ENCODE results near the gene ARL5A. TPM values are rescaled to one million over a fixed set of nuclear protein-coding genes. Genes with fewer than 3 reads are reported as not detected.
A peak's percentile ranks its signal among the peaks of the same experiment; 100 is the strongest.

Gene ARL5A
- total and polyA plus RNA-seq, 9 of the 15 experiments (the other 6 are each of a cell fraction or from before 2014, with no cell fraction given) = 16.3 to 117 (median 88.4) TPM

DNA sequence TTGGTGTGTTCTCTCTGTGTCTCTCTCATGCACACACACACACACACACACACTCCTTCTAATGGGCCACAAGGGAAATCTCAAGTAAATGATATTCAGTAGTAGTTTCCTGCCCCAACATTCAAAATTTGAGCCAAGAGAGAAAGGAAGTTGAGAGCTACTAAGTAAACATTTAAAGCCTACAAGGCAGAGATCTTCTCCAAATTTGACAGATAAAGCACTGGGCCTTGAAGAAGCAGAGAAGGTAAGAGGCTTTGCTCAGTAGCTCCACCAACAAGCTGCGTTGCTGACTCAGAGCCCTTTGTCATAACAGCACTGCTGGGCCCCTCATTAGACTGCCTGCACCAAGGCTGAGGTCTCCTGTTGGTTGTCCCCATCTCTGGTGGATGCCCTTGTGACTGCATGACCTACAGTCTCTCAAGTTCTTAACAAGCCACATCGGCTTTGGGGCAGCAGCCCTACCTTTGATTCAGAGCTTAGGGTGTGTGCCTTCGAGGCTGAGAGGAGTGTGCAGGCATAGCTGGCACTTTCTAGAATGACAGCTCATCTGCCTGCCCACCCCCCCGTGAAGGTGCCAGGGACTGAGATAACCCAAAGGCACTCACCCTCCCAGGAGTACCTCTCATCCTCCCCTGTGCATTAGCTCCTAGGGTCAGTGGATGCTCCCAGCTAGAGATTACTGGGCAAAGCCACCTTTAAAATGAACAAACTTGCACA lies 61.6 kb downstream of the ARL5A start (continued):
- TF ChIP-seq, protein P1, sequence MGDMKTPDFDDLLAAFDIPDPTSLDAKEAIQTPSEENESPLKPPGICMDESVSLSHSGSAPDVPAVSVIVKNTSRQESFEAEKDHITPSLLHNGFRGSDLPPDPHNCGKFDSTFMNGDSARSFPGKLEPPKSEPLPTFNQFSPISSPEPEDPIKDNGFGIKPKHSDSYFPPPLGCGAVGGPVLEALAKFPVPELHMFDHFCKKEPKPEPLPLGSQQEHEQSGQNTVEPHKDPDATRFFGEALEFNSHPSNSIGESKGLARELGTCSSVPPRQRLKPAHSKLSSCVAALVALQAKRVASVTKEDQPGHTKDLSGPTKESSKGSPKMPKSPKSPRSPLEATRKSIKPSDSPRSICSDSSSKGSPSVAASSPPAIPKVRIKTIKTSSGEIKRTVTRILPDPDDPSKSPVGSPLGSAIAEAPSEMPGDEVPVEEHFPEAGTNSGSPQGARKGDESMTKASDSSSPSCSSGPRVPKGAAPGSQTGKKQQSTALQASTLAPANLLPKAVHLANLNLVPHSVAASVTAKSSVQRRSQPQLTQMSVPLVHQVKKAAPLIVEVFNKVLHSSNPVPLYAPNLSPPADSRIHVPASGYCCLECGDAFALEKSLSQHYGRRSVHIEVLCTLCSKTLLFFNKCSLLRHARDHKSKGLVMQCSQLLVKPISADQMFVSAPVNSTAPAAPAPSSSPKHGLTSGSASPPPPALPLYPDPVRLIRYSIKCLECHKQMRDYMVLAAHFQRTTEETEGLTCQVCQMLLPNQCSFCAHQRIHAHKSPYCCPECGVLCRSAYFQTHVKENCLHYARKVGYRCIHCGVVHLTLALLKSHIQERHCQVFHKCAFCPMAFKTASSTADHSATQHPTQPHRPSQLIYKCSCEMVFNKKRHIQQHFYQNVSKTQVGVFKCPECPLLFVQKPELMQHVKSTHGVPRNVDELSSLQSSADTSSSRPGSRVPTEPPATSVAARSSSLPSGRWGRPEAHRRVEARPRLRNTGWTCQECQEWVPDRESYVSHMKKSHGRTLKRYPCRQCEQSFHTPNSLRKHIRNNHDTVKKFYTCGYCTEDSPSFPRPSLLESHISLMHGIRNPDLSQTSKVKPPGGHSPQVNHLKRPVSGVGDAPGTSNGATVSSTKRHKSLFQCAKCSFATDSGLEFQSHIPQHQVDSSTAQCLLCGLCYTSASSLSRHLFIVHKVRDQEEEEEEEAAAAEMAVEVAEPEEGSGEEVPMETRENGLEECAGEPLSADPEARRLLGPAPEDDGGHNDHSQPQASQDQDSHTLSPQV (IDR thresholded peaks at IDR 0.05) = peak; percentile 85
- TF ChIP-seq ZNF449 (CRISPR knock-in tag; IDR thresholded peaks at IDR 0.05) = no peak

Data from K562 (cell line).